Loucy (cell line): ENCODE measurements around the gene RMND5B.

Experiments used
- H2AFZ ChIP-seq: fragments of 200-600 bp; sonication (generic); 2 replicates; pipeline ENCODE4 v1.6.0; 2016; ENCODE audit warnings: antibody characterized with exemption, mild to moderate bottlenecking, low read length, moderate library complexity
- H3F3A ChIP-seq: fragments of 200-600 bp; 2 replicates; pipeline ENCODE4 v1.6.0; 2016; ENCODE audit warnings: antibody characterized with exemption, low read depth, mild to moderate bottlenecking
- H3K27me3 ChIP-seq: fragments of 200-600 bp; sonication (generic); 2 replicates; pipeline ENCODE4 v1.6.1; 2014; ENCODE audit warnings: low read length, mild to moderate bottlenecking; ENCODE audit not compliant: insufficient read depth, poor library complexity, severe bottlenecking
- H3K36me3 ChIP-seq: fragments of 200-600 bp; sonication (generic); 2 replicates; pipeline ENCODE4 v1.6.1; 2016; ENCODE audit warnings: low read length; ENCODE audit not compliant: insufficient read depth
- H3K4me1 ChIP-seq: fragments of 200-600 bp; sonication (generic); 2 replicates; pipeline ENCODE4 v1.5.1; 2014; ENCODE audit warnings: low read length, mild to moderate bottlenecking; ENCODE audit not compliant: insufficient read depth, poor library complexity, severe bottlenecking
- H3K4me2 ChIP-seq: fragments of 200-600 bp; sonication (generic); 2 replicates; pipeline ENCODE4 v1.6.0; 2014; ENCODE audit warnings: antibody characterized with exemption, low read length, low read depth, mild to moderate bottlenecking; ENCODE audit not compliant: poor library complexity, severe bottlenecking
- H3K4me3 ChIP-seq: fragments of 200-600 bp; sonication (generic); 2 replicates; pipeline ENCODE4 v1.5.1; 2014; ENCODE audit warnings: low read length, mild to moderate bottlenecking, mixed read lengths; ENCODE audit not compliant: poor library complexity, severe bottlenecking
- H3K79me2 ChIP-seq: fragments of 200-600 bp; sonication (generic); 2 replicates; pipeline ENCODE4 v1.6.1; 2014; ENCODE audit warnings: low read length; ENCODE audit not compliant: insufficient read depth
- H3K9ac ChIP-seq: fragments of 200-600 bp; sonication (generic); 2 replicates; pipeline ENCODE4 v1.6.0; 2014; ENCODE audit warnings: mild to moderate bottlenecking, low read depth, low read length, moderate library complexity; ENCODE audit not compliant: poor library complexity, severe bottlenecking
- H3K9me2 ChIP-seq: fragments of 200-600 bp; sonication (generic); replicated peaks from 2 replicates; pipeline ENCODE4 v1.6.1; 2016; ENCODE audit warnings: low read depth, low read length, mixed read lengths
- H3K9me3 ChIP-seq: fragments of 200-600 bp; sonication (generic); 2 replicates; pipeline ENCODE4 v1.6.1; 2014; ENCODE audit warnings: mild to moderate bottlenecking, antibody characterized with exemption, low read length, low read depth; ENCODE audit not compliant: insufficient read depth
- H4K20me1 ChIP-seq: fragments of 200-600 bp; sonication (generic); 2 replicates; pipeline ENCODE4 v1.6.0; 2014; ENCODE audit warnings: antibody characterized with exemption, low read length, mild to moderate bottlenecking; ENCODE audit not compliant: insufficient read depth, poor library complexity, severe bottlenecking
- CTCF ChIP-seq: fragments of 200-600 bp; sonication (generic); conservative IDR thresholded peaks from 2 replicates; pipeline ENCODE4 v1.5.1; 2014; ENCODE audit warnings: mild to moderate bottlenecking, antibody characterized with exemption, low read length
- EZH2phosphoT487 ChIP-seq: fragments of 200-600 bp; IDR thresholded peaks from 2 replicates; pipeline ENCODE4 v1.6.1; 2018; ENCODE audit warnings: antibody characterized with exemption, mild to moderate bottlenecking, moderate library complexity, borderline replicate concordance

The RMND5B gene

DNA sequence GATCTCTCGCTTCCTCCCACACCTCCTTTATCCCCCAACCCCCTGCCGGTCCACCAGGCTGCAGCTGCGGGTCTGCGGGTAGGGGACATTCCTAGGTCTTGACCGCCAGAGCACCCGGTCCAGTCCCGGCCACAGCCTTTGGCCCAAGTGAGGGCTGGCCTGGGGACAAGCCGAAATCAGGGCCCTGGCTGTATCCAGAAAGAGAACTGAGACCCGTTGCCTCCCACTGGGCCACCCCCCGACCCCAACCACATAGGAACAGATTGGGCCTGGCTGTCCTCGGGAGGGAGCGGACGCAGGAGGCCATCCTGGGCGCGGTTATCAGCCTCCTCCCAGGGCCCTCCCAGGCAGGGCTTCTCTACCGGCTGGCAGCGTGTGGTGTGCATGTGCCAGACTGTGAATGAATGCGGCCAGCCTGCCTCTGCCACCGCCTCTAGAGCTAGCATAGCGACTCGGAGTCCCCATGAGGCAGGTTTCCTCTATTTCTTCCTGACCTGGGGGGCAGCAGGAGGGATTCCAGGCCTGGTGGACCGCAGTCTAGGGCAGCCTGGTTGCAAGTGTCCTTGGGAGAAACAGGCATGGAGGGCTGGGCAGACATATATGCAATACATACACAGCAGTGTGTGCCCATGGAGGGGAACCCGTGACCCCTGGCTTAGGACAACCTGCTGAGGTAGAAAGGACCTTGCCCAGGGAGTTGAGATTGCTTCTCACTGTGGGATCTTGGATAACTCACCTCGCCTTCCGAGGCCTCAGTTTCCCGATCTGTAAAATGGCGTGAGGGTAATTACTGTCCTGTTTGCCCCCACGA lies 16.3 kb upstream of the RMND5B start:
- Histone ChIP-seq H2AFZ (0 out of 2 replicates have a peak overlapping the region, but pooled peaks have one; percentile 51), H3K9ac (peak overlapping the region; percentile 73), H4K20me1 (no peaks in the 10 kb centered on the region), H3K9me2 (no peaks in the 10 kb centered on the region), H3F3A (no peaks in the 10 kb centered on the region), H3K36me3 (no peaks in the 10 kb centered on the region), H3K4me1 (peaks cover 15% of the 10 kb centered on the region), H3K27me3 (no peaks in the 10 kb centered on the region), H3K9me3 (no peaks in the 10 kb centered on the region), H3K79me2 (peaks cover 51% of the 10 kb centered on the region; the same call in 1 of the 2 replicates), H3K4me2 (peak overlapping the region; percentile 93), H3K4me3 (peak overlapping the region; percentile 80)
- TF ChIP-seq CTCF: no peak
- TF ChIP-seq EZH2phosphoT487: no peak

- Histone ChIP-seq H3K4me2 (peak overlapping the region; percentile 93), H4K20me1 (no peaks in the 10 kb centered on the region), H3K9ac (peak overlapping the region; percentile 73), H3K27me3 (no peaks in the 10 kb centered on the region), H3K79me2 (peaks cover 58% of the 10 kb centered on the region; the same call in 1 of the 2 replicates), H3F3A (no peaks in the 10 kb centered on the region), H2AFZ (no peak overlapping the region), H3K9me2 (no peaks in the 10 kb centered on the region), H3K4me3 (peak overlapping the region; percentile 80), H3K36me3 (no peaks in the 10 kb centered on the region), H3K4me1 (peaks cover 15% of the 10 kb centered on the region), H3K9me3 (no peaks in the 10 kb centered on the region)
- TF ChIP-seq EZH2phosphoT487: no peak
- TF ChIP-seq CTCF: no peak
These were observed 15.5 kb upstream of the RMND5B start for GRCh38 chr5:178115136-178115813.

GRCh38 chr5:178115814-178116142 lies 15.0 kb upstream of the RMND5B start:
- Histone ChIP-seq H3F3A (no peaks in the 10 kb centered on the region), H2AFZ (no peak overlapping the region), H3K9me2 (no peaks in the 10 kb centered on the region), H3K36me3 (no peaks in the 10 kb centered on the region), H3K4me1 (peaks cover 20% of the 10 kb centered on the region), H3K9ac (peak overlapping the region; percentile 73), H3K9me3 (no peaks in the 10 kb centered on the region), H3K27me3 (no peaks in the 10 kb centered on the region), H3K79me2 (peaks cover 58% of the 10 kb centered on the region; the same call in 1 of the 2 replicates), H3K4me3 (peak overlapping the region; percentile 80), H3K4me2 (peak overlapping the region; percentile 93), H4K20me1 (no peaks in the 10 kb centered on the region)
- no peak for TF ChIP-seq CTCF
- no peak for TF ChIP-seq EZH2phosphoT487
